Right lung (tissue), 10 donors: ENCODE measurements around the gene NOXA1. TPM values are rescaled to one million over a fixed set of nuclear protein-coding genes. Genes with fewer than 3 reads are reported as not detected.
"Not testable (repeated sequence)": the region's sequence is repeated elsewhere in the genome, so short reads cannot be mapped to it uniquely, and the experiment has no call there.

Source experiments
- DNase-seq, 2 donors: peaks; one replicate each; pipeline ENCODE4 v3.0.0-alpha.2; 2013
- long read RNA-seq, 8 donors: transcript quantifications; one replicate each; lab custom pipeline, GENCODE V29; 2026
- polyA plus RNA-seq, 5 donors: library from polyadenylated mRNA; unstranded; fragments of 120-200 nt; gene quantifications; one replicate each; pipeline versions ENCODE4 v1.2.1 to v1.2.3, GENCODE V29; 2013; ENCODE audit warnings: inconsistent platforms in 1 of 5, low replicate concordance in 1 of 5; ENCODE audit not compliant: insufficient read length in 5 of 5, insufficient read depth in 1 of 5

NOXA1 gene, protein sequence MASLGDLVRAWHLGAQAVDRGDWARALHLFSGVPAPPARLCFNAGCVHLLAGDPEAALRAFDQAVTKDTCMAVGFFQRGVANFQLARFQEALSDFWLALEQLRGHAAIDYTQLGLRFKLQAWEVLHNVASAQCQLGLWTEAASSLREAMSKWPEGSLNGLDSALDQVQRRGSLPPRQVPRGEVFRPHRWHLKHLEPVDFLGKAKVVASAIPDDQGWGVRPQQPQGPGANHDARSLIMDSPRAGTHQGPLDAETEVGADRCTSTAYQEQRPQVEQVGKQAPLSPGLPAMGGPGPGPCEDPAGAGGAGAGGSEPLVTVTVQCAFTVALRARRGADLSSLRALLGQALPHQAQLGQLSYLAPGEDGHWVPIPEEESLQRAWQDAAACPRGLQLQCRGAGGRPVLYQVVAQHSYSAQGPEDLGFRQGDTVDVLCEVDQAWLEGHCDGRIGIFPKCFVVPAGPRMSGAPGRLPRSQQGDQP
- 1 to 10 TPM; 3.9 to 8.4 (median 6.9) TPM for polyA plus RNA-seq
- long read RNA-seq, donor 1, result 0 reads
- long read RNA-seq, donor 2, result 0 reads
- long read RNA-seq, donor 3, result 0 reads
- long read RNA-seq, donor 4, result 0 reads
- long read RNA-seq, donor 5, partial matches to known transcripts, result 0 of 1 reads
- long read RNA-seq, donor 5, other reads (novel, unspliced or antisense), result 0 of 1 reads
- long read RNA-seq, donor 6, result 0 reads
- long read RNA-seq, donor 7, partial matches to known transcripts, result 51 of 71 reads
- long read RNA-seq, donor 7, other reads (novel, unspliced or antisense), result 20 of 71 reads
- long read RNA-seq, donor 8, result 0 reads

DNA sequence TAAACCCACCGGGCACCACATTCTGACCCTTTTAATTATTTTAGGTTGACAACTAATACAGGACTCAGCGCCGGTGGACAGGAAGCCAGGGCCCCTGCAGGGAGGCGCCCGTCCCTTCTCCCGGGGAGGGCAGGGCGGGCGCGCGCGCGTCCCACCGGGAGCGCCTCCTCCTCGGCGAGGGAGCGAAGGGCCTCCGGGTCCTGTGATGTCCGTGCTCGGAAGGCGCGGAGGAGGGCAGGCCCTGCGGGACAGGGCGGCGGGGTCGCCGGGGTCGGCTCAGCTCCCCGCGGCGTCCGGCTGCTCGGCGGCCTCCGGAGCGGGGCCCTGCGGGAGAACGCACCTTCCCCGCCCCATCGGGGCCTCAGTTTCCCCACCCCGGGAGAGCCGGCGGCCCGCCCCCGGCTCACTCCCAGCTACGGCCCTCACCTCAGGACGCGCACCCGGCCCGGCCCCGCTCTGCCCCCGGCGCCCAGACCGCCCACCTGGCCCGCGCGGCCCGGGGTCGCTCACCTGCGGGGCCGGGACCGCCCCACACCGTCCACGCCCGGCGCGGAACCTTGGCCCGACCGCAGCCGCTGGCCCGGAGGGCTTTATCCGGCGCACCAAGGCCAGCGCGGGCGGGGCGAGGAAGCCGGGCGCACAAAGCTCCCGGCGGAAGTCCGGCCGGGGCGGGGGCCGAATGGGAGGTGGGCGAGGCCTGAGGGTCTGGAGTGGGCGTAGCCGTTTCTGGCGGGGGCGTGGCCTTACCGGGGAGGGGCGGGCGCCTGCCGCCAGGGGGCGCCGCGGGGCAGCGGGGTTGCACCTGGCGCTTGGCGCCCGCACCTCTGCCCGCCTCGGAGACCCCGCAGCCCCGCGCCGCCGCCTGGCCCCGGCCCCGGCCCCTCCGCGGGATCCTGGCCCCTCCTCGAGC is at the start of gene NOXA1, which contains the start of gene EXD3:
NOXA1 (plus strand) TSS at position 790 of the 910 bp plus-strand sequence. CDS start 137 bp downstream, outside the sequence.
EXD3 (minus strand) TSS at position 559 of the 910 bp plus-strand sequence. CDS start 27,805 bp downstream, outside the sequence.
- peak; percentile 87 to 88 for DNase-seq

DNA sequence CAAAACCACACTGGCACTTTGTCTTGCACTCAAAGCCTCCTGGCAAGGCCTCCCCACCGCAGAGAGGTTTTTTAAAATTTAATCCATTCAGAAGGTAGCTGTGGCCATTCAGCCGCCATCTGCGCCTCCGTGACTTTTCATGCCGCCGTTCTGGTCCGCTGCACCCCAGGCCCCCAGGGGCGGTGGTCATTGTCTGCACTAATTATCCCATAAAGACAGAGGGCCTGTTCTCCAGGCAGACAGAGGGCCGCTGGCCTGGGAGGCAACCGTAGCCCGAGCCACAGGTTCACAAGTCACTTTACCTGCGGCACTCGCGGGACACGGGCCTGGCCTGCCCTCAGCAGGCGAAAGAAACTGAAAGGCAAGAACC is 49.6 kb upstream of the NOXA1 start:
- no peak for DNase-seq

DNA sequence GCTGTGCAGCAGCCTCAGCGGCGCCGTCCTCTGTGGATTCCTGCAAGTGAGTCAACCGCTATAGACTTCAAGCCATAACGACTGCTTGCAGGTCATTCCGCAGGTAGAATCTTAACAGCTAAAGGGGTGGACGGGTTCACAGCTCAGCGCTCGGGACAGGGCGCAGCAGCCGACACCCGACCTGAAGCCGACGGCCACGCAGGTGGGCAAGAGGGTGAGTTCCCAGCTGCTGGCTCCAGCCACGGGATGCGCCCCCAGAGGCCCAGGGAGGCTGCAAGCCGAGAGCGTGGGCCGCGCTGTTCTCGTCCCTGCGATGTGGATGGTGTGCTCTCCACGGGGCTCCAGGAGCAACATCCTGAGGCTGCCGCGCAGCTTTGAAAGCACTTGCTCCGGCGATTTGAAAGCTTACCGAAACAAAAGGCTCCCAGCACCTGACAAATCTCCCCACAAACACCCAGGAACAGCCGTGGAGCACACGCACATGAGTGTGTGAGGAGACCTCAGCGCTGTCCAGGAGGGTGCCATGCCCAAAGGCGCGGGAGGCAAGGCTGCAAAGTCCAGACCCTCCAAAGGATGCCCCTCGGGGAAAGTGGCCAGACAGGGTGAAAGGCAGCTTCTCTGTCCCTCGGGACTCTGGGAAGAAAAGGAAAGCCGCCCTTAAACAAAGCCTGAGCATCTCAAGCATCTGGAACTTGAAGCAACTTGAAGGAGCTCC is 48.9 kb upstream of the NOXA1 start:
- no peak for DNase-seq

DNA sequence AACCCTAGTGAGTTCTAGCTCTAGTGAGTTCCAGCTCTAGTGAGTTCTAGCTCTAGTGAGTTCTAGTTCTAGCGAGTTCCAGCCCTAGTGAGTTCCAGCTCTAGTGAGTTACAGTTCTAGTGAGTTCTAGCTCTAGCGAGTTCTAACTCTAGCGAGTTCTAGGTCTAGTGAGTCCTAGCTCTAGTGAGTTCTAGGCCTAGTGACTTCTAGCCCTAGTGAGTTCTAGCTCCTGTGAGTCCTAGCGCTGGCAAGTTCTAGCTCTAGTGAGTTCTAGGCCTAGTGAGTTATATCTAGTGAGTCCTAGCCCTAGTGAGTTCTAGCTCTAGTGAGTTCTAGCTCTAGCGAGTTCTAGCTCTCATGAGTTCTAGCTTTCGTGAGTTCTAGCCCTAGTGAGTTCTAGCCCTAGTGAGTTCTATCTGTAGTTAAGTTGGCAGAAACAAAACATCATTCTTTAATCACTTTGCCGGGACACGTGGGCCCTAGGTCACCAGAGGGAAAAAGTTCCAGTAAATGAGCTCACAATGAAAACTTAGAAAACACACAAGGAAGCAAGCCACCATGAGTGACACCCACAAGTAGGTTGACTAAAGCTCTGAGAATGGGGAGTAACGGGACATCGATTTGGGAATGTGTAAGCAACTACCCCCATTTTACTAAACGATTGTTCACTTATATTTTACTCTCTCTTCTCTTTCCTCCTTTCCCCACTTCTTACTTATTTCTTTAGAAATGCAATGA is 47.7 kb upstream of the NOXA1 start:
- DNase-seq, result no peak

DNA sequence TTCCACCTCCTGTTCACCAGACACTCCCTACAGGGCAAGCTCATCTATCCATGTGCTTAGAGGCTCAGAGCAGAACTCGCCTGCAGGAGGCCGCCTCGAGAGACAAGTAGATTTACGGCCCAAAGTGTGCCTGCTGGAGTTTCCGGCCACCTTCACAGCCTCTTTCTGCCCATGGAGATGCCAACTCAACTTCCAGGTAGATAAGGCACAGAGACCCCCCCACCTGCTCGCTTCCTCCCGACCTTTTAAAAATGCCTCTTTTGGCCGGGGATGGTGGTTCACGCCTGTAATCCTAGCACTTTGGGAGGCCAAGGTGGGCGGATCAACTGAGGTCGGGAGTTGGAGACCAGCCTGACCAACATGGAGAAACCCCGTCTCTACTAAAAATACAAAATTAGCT is 46.8 kb upstream of the NOXA1 start:
- no peak for DNase-seq

DNA sequence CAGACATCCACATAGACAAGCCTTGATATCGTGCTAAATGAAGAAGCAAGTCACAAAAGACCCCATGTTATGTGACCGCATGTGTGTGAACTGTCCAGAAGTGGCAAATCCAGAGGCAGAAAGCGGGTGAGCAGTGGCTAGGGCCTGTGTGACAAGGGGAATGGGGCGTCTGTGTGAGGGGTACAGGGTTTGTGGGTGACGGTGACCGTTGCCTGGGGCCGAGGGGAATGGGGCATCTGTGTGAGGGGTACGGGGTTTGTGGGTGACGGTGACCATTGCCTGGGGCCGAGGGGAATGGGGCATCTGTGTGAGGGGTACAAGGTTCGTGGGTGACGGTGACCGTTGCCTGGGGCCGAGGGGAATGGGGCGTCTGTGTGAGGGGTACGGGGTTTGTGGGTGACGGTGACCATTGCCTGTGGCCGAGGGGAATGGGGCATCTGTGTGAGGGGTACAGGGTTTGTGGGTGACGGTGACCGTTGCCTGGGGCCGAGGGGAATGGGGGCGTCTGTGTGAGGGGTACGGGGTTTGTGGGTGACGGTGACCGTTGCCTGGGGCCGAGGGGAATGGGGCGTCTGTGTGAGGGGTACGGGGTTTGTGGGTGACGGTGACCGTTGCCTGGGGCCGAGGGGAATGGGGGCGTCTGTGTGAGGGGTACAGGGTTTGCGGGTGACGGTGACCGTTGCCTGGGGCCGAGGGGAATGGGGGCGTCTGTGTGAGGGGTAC is 44.3 kb upstream of the NOXA1 start:
- not testable (repeated sequence) for DNase-seq

DNA sequence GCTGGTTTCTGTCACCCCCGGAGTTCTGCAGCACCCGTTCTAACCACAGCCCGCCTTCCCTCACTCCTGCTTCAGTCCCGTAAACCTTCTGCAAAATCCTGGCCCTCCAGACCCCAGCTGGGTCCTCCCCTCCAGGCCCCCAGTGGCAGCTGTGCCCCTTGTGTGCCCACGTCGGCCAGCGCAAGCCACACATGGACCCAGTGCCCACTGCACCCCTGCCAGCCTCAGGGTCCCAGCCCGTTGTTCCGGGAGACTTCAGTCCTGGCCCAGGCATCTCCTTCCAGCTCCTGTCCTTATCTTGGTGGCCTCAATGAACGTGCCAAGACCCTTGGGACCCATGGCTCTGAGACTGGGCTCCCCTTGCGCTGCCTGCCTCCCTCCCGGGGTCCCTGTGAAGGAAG is 43.4 kb upstream of the NOXA1 start:
- no peak for DNase-seq

DNA sequence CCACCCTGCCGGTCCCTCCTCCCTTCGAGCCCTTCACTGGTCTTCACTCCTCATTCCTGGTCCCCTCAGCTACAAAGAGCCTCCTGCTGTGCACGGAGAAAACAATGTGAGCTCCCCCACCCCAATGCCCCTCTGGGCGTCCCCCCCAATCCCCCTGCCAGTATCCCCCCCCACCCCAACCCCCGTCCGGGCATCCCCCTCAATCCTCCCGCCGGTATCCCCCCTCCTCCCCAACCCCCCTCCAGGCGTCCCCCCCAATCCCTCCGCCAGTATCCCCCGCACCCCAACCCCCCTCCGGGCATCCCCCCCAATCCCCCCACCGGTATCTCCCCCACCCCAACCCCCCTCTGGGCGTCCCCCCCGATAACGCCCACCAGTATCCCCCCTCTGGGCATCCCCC is 43.0 kb upstream of the NOXA1 start:
- DNase-seq, result no peak

DNA sequence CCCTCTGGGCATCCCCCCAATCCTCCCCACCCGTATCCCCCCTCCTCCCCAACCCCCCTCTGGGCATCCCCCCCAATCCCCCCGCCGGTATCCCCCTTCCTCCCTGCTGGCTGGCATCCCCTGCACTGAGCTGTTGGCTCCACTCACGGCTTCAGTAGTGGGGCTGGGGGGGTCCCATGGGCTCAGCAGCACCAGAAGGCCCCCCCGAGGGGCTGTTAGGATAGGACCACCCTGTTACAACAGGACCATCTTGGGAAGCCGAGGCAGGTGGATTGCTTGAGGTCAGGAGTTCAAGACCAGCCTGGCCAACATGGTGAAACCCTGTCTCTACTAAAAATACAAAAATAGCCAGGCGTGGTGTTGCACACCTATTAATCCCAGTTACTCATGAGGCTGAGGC is 42.6 kb upstream of the NOXA1 start:
- DNase-seq, result no peak

DNA sequence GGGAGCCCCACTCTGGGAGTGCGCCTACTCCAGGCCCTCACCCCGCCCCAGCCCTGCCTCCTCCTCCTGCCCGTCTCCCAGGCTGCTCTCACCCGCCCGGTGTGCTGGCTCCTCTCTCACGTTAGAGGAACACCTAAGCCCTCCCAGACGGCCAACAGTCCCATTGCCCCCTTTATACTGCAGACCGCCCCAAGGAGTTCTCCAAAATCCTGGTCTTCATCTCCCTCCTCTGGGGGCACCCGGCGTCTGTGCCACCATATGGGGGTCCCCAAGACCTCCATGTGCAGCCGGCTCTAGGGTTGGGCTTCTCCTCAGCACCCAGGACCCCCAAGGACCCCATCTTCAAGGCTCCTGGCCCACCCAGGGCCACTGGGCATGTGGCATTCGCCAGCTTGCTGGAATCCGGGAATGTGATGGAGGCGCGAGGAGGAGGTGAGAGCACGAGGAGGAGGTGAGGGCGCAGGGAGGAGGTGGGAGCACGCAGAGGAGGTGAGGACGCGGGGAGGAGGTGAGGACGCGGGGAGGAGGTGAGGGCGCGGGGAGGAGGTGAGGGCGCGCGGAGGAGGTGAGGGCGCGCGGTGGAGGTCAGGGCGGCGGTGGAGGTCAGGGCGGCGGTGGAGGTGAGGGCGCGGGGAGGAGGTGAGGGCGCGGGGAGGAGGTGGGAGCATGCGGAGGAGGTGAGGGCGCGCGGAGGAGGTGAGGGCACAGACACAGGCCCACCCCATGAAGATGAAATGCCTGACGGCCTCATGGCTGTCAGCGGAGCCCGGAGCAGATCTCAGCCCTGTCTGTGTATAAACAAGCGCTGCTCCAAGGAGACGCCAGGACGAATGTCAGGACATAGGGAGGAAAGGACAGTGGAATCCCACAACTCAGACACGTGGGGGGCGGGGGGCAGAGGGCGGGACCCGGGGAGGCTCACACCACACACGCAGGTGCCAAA is 41.4 kb upstream of the NOXA1 start:
- DNase-seq, result no peak

DNA sequence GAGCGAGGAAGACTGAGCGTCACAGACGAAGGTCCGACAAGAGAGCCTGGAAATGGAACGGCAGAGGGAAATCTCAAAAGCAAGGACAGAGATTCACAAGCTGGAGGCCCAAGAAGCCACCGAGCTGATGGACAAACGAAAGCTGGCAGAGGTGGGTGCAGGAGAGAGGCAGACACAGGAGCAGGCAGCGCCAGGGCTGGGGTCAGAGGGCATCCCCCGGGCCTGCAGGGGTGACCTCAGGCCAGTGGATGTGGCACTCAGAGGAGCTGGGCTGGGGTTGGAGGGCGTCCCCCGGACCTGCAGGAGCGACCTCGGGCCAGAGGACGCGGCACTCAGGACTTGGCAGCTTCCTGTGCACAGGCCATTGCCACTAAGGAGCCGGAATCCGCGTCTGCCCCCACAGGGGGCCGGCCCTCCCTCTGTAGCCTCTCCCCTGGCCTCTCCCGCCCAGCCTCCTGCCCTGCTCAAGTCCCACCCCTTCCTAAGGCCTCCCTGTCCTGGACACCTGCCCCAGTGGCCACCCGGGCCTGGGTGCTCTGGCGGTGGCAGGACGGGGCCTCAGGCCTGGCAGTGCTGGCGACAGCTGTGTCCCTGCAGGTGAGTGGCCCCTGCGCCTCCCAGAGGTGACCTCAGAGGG is 40.6 kb upstream of the NOXA1 start:
- DNase-seq, result no peak

DNA sequence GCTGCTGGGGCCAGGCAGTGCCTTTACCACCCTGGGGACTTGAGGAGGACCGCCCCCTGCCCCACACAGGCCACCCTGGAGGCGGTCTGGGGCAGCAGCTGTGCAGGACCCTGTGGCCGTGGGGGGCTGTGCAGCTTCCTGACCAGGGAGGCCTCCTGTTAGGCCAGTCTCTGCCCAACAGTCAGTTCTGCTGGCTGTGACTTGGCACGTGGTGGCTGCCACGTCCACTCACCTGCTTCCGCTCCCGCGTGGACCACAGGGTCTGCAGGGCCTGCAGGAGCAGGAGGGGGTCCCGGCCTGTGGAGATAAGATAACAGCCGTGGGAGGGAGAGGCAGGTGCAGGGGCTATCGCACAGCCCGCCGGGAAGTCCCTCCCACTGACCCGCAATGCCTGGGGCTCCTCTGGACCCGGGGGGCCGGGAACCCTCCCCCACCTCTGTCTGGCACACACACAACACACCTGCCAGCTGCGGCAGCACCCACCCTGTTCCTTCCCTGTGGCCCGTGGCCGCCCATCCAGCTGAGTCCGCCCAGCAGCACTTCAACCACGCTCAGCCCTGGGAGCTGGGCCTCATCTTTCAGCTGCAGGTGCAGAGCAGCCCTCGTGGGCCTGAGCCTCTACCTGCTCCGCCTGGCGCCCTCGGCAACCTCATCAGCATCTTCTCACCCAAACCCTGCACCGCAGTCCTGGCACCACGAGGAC is 40.0 kb upstream of the NOXA1 start:
- DNase-seq, result no peak

DNA sequence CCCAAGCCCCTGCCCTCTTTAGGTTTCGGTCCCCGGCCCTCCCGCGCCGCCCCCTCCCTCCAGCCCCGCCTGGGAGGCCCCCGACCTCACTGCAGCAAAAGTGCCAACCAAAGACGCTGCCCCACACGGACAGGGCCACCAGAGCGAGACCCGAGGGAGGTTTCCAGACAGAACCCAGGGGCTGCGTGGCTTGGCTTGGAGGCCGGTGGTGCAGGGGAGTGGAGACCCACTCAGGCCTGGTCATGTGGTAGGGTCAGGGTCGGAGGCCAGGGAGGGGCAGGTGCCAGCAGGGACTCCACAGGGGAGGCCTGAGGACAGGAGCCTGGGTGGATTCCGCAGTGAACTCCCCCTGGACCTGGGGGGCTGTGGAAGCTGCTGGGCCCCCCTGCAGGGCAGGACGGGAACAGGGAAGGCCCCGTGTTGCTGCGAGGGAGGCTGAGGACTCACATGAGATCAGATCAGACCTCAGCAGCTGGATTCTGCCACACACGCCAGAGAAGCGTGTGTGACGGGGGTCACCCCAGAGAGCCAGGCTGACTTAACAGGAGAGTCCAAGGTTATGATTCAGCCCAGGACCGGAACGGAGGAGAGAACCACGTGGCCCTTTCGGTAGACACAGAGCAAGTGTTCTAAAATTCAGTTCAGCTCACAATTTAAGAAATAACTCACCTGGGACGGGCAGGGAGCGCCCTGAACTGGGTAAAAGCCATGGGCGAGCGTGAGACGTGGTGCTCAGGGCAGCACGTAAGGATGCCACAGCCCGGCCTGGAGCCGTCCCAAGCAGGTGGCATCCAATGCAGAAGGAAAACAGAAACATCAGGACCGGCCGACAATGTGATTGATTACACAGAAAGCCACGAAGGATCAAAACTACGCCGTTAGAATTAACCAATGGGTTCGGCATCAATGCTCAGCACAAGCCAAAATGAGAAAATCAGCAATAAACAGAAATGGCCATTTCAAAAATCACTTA is 39.1 kb upstream of the NOXA1 start:
- DNase-seq, result no peak

DNA sequence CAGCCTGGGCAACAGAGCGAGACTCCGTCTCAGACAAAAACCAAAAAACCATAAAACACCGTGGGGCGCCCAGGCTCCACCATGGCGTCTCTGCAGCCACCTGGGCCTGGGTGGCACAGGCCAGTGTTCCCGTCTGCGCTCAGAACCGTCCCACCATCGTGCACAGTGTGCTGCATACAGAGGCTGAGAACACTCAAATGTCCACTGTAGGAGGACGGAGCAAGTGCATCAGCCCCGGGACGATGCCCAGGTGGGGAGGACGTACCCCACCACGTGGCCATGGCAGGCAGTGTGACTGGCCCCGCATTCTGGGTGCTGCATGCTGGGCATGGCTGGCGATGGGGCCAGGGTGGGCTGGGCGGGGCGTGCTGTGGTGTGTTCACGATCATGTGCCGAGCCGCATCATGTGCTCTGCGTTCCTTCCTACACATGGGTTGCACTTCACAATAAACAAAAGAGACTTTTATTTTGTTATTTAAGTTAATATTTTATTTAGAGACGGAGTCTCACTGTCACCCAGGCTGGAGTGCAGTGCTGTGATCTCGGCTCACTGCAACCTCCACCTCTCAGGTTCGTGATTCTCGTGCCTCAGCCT is 38.0 kb upstream of the NOXA1 start:
- no peak for DNase-seq

DNA sequence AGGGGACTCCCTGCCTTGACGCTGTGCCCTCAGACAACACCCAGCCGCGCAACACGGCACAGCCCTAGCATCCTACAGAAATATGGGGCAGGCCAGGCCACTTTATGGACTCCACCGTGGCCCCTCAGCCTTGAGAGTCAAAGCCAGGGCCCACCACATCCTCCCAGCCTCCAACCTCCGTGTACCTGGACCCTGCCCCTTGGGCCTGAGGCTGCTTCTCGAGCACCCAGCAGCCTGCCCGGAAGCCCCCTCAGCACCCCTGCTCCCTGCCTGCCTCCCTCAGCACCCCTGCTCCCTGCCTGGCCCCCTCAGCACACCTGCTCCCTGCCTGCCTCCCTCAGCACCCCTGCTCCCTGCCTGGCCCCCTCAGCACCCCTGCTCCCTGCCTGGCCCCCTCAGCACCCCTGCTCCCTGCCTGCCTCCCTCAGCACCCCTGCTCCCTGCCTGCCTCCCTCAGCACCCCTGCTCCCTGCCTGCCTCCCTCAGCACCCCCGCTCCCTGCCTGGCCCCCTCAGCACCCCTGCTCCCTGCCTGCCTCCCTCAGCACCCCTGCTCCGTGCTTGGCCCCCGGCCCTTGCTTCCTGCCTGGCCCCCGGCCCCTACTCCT is 36.6 kb upstream of the NOXA1 start:
- DNase-seq, result not testable (repeated sequence)
